ENCODE measurements around the gene IPCEF1.

DNA sequence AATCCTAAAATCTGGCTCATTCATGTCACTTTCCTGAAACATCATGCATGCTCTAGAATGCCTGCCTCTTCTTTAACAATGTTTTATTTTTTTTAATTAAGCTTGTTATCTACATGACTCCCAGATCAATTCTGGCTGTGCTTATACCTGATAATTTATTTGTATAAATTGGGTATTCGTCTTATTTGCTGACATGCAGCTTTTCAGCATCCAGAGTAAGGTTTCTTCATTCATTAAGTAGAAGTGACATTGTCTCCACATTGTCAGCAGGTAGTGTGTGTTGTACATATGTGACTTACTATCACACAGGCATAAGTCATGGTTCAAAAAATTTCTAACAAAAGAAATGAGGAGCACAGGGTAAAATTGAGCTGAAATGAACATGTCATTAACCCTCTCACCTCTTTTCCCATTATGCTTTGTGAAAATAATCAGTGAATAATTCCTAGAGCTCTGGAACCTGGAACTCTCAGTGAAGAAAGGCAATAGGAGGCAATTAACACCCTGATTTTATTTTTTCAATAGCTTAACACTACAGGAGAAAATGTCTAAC is 160.2 kb downstream of the IPCEF1 start:
- no peak for TF ChIP-seq CTCF (conservative IDR thresholded peaks at IDR 0.05)
- no peak for TF ChIP-seq EZH2 (IDR thresholded peaks at IDR 0.05; ENCODE audit: low read depth)
